Stimulated activated CD8-positive, alpha-beta memory T cell treated with anti-CD3 and anti-CD28 coated beads, Interleukin-15, amount 100 ng/mL, for 4 hours (primary cell): ENCODE results near the gene RGS3.
"Not testable (repeated sequence)": the region's sequence is repeated elsewhere in the genome, so short reads cannot be mapped to it uniquely, and the experiment has no call there.

Experiments
- DNase-seq, 2 donors: peaks; one replicate each; pipeline ENCODE4 v3.0.0-alpha.2; 2020; ENCODE audit warnings: low read depth in 2 of 2

RGS3 gene

GRCh38 chr9:113546566-113546965 lies 83.0 kb downstream of the RGS3 start:
- DNase-seq = no peak

DNA sequence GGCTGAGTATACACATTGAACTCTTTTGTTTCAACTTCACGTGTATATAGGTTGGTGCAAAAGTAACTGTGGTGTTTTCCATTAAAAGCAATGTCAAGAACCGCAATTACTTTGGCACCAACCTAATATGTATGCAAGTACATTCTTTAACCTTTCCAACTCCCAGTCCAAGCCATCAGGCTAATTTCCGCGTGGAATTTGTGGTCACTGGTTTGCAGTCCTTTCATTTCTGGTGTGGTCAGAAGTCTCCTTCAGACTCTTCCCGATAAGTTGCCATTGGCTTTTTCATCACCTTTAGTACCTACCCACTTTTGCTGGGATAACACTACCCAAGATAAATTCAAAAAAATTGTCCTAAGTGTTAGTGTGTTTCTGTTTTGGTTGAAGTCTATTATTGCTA lies 84.0 kb downstream of the RGS3 start:
- no peak for DNase-seq

- DNase-seq = peak in 1 of 2 donors; percentile 32
Measured at GRCh38 chr9:113548221-113549041, 84.9 kb downstream of the RGS3 start.

GRCh38 chr9:113549892-113550291 lies 86.4 kb downstream of the RGS3 start:
- not testable (repeated sequence) for DNase-seq

DNA sequence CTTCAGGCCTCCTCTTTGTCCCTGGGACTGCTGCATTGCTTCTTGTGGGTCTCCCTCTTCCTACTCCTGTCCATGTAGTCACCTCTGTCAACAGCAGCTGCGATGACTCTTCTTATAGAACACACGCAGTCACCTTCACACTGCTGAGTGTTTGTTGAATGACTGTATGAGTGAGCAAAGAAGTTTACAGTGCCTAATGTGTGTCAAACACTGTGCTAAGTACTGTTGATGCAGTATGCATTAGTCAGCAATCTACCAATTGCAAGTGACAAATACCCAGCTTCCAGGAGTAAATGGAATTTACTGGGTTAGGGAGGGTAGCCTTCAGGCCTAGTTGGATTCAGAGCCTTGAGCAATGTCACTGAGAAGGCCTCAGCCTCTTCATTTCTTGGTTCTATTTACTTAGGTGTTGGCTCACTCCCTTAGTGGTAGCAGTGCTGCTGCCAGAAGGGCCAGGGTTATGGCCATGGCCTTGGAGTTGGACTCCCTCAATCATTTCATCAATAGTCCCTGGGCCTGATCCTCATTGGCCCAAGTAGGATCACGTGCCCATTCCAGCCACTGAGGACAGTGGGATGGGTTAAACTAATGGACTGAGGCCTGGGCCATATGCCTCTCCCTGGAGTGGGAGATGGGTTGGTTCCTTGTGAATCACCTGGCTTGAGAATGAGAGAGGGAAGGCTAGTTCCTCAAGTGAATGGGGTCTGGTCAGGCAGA lies 93.5 kb downstream of the RGS3 start:
- DNase-seq = no peak

DNA sequence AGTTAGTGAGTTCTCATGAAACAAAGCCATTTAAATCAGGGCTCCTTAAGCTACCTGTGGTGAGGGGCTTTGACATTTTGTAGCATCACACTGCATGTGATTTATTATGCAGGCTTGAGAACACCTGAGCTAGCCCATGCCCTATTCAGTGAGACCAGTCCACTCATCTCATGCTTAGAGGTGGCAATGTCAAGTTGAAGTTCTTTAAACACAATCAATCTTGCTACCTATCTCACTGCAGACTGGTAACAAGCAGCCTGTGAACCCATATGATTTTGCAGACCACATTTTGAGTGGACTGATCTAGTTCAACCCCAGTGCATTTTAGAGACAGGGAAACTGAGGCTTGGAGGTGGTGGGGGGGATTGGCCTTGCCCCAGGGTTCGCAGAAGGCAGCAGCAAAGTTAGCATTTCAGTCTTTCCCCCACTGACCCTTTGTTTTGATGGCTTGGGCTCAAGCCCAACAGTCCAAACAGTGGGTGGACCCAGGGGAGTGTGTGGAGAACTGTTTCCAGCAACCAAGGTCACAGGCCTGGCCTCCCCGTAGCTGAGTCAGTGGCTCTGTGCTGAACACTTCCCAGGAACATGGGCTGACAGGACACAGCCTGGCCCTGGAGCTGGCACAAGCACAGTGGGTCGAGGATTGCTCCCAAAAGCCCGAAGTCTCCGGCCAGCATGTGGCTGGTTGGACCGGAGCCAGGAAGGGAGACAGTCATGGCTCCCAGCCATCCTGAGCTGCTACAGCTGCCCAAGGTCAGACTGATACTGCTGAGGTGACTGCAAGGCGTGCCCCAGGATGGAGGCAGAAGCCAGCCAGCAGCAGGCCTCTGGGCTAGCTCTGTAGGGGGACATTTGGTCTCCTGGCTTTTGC lies 95.3 kb downstream of the RGS3 start:
- DNase-seq = no peak

DNA sequence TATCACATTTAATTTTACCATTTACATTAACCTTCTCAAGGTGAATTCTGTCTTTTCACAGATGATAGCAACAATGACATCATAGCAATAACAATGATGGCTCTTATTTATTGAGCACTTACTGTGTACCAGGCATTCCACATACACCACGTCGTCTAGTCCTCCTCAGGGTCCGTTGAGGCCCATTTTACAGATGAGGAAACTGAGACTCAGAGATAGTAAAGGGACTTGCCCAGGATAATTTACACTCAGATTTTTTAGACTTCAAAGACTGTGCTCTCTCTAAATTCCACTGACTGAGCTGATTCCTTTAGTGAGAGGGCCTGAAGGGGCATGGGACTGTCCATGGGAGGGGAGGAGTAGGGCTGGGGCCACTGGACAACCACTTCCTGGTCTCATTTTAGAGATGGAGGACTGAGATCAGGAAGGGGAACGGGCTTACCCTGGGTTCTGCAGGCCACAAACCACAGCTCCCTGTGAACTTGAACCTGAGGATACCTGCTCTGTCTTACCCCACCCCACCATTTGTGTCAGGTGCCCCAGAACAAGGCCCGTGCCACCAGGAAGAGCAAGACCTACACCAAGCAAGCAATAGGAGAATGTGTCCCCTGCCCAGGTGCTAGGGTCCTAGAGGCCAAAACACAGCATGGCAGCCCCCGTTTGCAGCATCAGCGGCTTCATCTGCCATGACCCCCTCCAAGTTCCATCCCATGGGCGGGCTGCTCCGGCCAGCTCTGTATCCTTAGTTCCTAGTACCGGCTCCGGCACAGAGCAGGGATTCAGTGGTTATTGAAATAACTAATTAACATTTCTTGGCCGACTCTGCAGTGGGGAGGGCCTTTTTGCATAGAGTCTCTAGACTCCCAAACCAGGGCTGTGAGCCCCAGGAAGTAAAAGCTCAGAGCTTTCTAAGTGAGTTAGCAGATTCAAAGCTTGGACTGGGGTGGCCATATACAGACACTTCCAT lies 96.6 kb downstream of the RGS3 start:
- no peak for DNase-seq

DNA sequence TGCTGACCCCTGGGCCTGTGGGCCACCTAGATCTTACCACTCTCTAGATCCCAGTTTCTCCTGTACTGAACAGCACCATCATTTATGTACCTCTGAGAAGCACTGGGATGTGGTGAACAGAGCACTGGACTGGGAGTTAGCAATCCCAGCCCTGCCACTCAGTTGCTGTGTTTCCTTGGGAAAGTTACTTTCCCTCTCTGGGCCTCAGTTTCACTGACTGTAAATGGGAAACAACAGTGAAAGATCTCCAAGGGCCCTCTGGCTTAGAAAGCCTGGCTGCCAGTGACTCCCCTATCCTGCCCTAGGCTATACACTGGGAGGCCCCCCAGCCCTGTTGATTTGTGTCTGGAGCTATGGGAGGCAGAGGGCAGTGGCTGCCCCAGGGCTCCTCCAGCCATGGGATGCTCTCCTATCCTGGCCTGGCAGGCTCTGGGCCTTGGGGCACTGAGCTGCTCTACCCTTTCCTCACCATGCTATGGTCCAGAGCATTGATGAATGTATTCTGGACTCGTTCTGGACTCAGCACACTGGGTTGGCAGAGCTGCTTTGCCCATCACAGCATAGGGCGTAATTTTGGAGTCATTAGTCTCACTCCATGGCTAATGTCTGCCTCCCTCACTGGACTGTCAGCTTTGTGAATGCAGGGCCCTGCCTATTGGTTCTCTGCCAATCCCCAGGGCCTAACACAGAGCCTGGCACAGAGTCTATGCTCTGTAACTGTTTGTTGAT lies 99.3 kb downstream of the RGS3 start:
- DNase-seq = no peak

DNA sequence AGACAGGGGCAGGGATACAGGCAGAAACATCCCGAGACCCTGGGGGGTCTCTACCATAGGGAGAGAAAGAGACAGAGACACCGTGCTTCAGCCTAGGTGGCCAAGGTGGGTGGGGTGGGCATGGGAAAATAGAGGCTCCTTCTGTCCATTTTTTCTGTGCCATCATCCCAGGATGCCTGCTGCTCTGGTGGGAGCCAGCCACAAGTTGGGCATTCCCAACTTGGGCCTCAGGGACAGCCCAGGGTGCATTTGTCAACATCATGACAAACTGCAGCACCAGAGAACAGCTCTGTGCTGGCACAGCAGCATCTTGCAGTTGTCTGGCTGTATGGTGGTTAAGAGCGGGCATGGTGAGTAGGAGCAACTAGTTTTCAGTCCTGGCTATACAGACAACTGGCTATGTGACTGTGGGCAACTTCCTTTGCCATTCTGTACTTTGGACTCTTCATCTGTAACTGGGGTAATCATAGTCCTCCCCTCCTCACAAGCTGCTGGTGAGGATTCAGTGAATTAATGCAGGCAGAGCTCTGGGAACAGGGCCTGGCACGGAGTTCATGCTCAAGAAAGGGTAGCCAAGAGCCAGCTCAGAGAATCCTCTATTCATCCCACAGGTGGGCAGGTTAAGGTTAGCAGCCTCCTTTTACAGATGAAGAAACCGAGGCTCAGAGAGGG lies 100.4 kb downstream of the RGS3 start:
- DNase-seq = no peak

DNA sequence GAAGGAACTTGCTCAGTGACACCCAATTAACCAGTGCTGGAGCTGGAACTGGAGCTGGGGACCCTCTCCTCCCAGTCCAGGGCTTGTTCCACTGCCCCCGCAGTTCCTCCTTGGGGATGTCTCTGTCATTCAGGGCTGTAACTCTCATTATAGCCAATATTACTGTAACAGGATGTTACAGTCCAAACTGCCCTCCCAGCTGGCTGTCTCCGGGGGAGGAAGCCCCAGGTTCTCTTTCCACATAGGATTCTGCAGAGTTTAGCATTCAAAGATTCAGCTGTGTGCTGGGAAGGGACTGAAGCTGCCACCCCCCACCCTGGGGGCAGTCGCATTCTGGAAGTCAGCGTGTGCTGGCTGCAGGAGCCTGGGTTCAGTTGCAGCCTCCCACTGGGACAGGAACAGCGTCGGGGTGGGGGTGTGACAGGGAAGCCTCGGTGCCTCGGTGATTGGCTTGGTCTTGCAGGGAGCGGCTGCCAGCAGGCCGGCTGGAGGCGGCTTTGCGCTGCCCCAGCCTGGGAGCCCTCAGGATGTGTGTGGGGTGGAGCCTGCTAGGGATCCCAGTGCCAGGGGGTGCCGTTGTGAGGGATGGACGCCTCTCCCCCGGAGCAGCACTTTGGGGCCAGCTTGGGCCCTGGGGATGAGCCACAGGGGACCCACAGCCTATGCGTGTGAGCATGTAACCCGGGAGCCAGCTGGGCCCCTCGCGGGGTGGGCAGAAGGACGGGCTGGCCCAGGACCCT lies 101.1 kb downstream of the RGS3 start:
- no peak for DNase-seq

DNA sequence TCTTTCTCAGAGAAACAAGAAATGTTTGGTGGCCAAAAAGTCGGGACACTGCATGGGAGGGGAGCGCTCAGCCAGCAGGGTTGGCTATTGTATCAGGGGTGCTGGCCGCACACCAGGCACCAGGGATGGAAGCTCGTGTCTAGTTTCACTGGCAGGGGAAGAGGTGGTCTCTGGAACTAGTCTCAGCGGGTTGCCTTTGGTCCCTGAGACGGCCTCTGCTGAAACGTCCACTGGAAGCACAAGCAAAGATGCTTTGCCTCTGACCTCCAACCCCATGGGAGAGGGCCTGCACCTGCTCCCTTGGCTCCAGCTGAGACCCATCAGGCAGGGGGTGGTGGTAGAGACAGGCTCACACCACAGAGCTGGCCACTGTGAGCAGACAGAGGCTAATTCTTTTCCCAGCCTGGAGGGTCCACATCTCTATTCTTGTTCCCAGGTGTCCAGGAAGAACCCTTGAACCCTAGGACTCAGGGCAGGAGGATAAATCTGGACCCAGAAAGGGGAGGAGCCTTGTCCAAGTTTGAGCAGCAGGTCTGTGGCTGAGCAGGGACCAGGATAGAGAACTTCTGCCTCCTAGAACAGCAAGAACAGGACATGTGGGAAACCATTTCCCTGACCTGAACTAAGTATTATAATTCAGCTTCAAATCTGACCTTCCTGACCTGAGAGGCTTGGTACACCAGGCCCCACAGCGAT lies 102.6 kb downstream of the RGS3 start:
- DNase-seq = no peak

GRCh38 chr9:113566712-113567071 lies 103.2 kb downstream of the RGS3 start:
- no peak for DNase-seq

GRCh38 chr9:113567361-113568080 lies 104.0 kb downstream of the RGS3 start:
- DNase-seq = no peak

GRCh38 chr9:113568081-113568435 lies 104.5 kb downstream of the RGS3 start:
- DNase-seq = no peak

- no peak for DNase-seq
Measured at GRCh38 chr9:113568571-113569321, 105.2 kb downstream of the RGS3 start.

DNA sequence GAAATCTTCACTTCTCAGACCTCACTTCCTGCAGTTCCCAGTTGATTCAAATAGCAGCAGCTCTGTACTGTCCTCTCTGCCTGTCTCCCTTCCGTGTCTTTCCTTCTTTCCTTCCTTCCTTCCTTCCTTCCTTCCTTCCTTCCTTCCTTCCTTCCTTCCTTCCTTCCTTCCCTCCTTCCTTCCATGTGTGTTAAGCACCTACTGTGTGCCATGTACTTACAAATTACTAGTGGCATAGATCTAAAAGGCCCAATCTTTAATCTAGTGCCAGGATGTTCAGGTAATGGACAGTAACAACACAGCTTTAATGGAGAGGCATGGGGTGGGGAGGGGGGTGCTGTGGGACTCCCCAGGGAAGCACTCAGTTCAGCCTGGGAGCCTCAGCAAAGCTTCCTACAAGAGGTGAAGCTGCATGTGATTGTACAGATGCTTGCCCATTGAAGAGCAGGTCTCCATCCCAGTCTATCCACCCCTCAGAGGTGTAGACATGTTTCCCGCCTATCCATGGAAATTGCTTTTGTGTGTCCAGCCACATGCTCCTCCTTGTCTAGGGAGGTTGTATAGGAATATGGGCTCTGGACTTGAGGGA lies 106.0 kb downstream of the RGS3 start:
- DNase-seq = no peak

DNA sequence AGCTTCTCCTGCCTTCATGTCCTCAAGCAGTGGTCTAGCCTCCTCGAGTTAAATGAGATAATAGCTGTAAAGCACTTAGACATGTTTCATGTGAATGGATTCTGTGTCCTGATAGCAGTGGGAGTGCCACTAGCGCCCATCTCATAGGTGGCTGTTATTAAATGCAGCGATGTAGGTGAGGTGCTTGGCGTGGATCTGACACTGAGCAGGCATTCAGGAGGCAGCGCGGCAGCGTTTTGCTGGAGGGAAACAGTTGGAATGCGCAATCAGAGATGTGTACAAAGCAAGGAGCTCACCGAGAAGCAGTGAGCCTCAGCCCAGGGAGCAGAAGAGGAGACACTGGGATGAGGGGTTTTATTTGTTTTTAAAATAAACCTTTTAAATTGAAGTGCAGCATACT lies 106.6 kb downstream of the RGS3 start:
- no peak for DNase-seq
